Heart left ventricle (tissue), 13 donors: Measurements from ENCODE around the gene MFSD2A.

Experiments
- CTCF ChIP-seq, 12 donors: fragments of 200-600 bp; sonication (generic) in 4 of 12; IDR thresholded peaks; one replicate each; pipeline versions ENCODE4 v1.5.0 to v1.8.0; 2018 to 2022; ENCODE audit warnings: antibody characterized with exemption in 12 of 12, mild to moderate bottlenecking in 5 of 12
- POLR2A ChIP-seq, 2 donors: fragments of 450-650 bp; IDR thresholded peaks; one replicate each; pipeline ENCODE4 v1.6.1; 2017; ENCODE audit warnings: antibody characterized with exemption in 2 of 2, mild to moderate bottlenecking in 2 of 2, moderate library complexity in 2 of 2
- donor health status: ischemic (EF 13 %, LVEDD 7.1; RV severe dilation, severe dysfunction).
- donor health status: DM: no; HTN: yes; CAD: no.
- donor health status: DM: no; HTN: no; CAD: no.
- donor health status: ischemic (EF 25% LVEDD 6.9; RV normal size, moderate dysfunction).
- donor health status: ischemic (EF 25% LVEDD 5.7; RV mildly dilated, moderate dysfunction).
- donor health status: ischemic (EF 35%, LVEDD 5.7; RV mildly dilated, moderate dysfunction).
- donor health status: nonischemic (EF 11% LVEDD 7.7; RV severe dilation, severe dysfunction).
- donor health status: DM: yes; HTN: yes; CAD: no.
- donor health status: PGD.
- donor health status: ischemic (EF 29% LVEDD 5.4; RV normal size, mild dysfunction).
- donor health status: nonischemic (EF 23%, LVEDD 6.1; RV moderate dilation, normal function).

GRCh38 chr1:39976732-39977131 lies 21.8 kb downstream of the MFSD2A start:
- no peak for TF ChIP-seq CTCF (IDR thresholded peaks at IDR 0.05)
- no peak for TF ChIP-seq POLR2A (IDR thresholded peaks at IDR 0.05)
